Kidney capillary endothelial cell (primary cell): Measurements from ENCODE around the gene TRPT1.

ENCODE experiments used
- DNase-seq: peaks from one replicate; pipeline ENCODE4 v3.0.0-alpha.2; 2018; ENCODE audit warnings: low spot score

Gene TRPT1

GRCh38 chr11:64225608-64226506 is at the start of gene TRPT1, which contains the start of gene NUDT22:
TRPT1 (minus strand) TSS chr11:64226186; CDS start chr11:64225860, 326 bp downstream.
NUDT22 (plus strand) TSS chr11:64226274; CDS start chr11:64226653, 379 bp downstream.
- peak; percentile 78 for DNase-seq

GRCh38 chr11:64275031-64275800 is 49.2 kb upstream of the TRPT1 start:
- no peak for DNase-seq

DNA sequence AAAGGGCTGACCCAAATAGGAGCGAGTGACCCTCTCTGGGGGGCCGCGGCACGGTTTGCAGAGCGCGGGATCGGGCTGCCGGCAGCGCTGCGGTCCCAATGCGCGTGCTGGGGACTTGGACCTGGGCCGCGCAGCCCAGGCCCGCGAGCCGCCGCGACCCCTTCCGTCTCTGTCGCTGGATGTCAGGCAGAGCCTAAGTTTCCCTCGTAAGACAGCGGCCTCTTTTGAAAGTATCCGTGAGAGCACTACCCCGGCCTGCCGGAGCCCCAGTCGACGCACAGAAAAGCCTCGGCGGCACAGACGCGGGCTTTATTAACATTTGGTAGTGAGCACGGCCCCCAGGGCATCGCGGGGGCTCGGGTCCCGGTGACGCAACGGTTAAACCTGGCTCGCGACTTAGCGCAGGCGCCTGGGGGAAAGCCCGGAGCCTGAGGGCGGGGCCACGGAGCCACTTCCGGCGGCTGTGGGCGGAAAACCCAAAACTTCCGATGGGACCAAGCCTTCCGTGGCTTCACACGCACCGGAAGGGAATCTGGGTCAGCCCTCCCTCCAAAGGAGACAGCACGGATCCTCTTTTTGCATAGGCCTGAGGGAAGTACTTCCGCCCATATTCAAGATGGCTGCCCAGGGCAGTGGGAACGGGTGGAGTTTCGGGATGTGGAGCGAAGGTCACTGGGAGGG is 43.7 kb upstream of the TRPT1 start:
- peak; percentile 97 for DNase-seq

GRCh38 chr11:64268893-64269539 is 43.0 kb upstream of the TRPT1 start:
- peak; percentile 21 for DNase-seq

- peak; percentile 42 for DNase-seq
Observed at GRCh38 chr11:64268025-64268892, 42.3 kb upstream of the TRPT1 start.

- peak; percentile 30 for DNase-seq
Observed at GRCh38 chr11:64267207-64267945, 41.4 kb upstream of the TRPT1 start.

DNA sequence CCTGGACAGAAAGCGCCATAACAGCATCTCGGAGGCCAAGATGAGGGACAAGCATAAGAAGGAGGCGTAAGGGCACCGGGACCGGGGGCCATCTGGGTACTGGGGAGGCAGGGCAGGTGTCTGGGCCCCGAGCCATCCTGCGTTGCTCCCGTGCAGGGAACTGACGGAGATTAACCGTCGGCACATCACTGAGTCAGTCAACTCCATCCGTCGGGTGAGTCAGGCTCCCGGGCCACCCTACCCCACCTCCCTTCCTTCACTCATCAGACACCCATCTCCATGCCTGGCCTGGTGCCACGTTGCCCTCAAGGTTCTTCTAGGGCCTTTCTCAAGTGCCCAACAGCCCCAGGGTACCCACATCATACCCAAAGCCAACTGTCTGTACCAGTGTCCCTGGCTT is 40.4 kb upstream of the TRPT1 start:
- no peak for DNase-seq

DNA sequence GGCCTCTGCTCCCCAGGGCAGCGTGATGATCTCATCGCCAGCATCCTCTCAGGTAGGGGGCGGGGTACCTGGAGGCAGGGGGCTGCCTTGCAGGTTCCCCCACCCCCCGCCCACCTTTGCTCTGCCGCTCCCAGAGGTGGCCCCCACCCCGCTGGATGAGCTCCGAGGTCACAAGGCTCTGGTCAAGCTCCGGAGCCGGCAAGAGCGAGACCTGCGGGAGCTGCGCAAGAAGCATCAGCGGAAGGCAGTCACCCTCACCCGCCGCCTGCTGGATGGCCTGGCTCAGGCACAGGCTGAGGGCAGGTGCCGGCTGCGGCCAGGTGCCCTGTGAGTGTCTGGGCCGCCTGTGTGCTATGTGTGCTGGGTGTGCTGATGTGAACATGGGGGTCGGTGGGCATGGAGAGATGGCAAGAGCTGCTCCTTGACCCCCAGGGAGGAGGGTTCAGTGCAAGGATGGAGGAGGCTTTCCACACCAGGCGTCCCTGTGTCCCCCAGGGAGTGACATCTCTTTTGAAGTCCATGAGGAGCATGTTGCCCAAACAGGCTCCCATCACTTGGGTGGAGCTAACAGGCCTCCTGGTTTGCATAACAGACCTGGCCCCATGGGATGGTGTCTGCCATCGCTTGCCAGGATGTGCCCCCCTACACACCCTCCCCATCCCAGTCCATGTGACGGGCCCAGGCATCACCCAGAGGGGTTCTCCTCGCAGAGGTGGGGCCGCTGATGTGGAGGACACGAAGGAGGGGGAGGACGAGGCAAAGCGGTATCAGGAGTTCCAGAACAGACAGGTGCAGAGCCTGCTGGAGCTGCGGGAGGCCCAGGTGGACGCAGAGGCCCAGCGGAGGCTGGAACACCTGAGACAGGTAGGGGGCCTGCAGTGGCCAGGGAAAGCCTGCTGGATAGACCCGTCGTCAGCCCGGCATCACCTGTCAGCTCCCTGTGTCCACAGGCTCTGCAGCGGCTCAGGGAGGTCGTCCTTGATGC is 39.5 kb upstream of the TRPT1 start:
- DNase-seq, result no peak

GRCh38 chr11:64264371-64264852 is 38.4 kb upstream of the TRPT1 start:
- no peak for DNase-seq

DNA sequence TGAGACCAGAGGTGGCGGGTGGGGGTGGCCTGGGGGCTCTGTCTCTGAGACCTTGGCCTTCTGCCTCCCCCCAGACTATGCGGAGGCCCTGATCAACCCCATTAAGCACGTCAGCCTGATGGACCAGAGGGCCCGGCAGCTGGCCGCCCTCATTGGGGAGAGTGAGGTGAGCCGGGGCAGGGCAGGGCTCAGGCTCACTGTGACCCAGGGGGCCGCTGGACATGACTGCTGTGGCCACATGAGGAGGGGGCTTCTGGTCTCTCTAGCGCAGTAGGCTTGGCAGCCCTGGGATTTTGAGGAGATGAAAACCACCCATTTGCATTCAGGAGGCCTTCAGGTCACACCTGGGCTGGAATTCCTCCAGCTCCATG is 37.9 kb upstream of the TRPT1 start:
- no peak for DNase-seq

- DNase-seq, result peak; percentile 75
Observed at GRCh38 chr11:64263021-64263946, 37.3 kb upstream of the TRPT1 start.

- DNase-seq, result no peak
Observed at GRCh38 chr11:64262271-64263002, 36.5 kb upstream of the TRPT1 start.

DNA sequence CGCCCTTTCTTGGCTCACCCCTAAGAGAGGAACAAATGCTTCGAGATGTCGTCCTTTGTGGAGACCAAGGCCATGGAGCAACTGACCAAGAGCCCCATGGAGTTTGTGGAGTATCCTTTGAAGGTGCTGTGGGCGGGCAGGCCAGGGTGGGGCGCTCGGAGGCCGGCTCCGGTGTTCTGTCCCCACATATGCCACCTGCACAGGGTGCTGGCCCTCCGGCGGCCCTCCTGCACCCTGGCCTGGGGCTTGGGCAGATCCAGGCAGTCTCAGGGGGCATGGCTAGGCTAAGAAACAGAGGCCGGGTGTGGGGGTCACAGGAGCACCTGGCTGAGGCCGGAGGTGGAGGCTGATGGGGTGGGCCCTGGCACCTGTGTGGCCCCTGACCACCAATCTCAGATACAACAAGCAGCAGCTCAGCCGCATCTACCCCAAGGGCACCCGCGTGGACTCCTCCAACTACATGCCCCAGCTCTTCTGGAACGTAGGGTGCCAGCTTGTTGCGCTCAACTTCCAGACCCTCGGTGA is 35.6 kb upstream of the TRPT1 start:
- no peak for DNase-seq

- DNase-seq, result no peak
Observed at GRCh38 chr11:64260147-64260708, 34.2 kb upstream of the TRPT1 start.

DNA sequence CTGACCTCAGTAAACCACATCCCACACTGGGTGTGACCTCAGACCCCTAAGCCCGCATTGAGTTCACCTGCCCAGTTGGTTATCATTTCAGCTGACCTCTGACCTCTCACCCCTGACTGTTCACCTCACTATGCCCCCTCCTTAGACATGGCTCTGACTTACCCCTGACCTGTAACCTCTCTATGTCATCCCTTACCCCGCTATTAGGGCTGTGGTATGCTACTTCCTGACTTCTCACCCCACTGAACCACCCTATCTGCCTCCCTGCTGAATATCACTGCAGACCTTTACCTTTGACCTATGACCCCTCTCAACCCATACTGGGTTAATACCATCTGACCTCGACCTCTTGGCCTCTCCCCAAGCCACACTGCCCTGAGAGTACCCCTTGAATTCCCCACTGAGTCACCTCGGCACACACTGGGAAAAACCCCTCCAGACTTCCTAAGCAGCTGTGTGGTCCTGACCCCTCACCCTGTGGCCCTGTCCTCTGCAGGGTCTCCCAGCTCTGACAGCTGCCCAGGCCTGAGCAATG is 33.6 kb upstream of the TRPT1 start:
- DNase-seq, result no peak

DNA sequence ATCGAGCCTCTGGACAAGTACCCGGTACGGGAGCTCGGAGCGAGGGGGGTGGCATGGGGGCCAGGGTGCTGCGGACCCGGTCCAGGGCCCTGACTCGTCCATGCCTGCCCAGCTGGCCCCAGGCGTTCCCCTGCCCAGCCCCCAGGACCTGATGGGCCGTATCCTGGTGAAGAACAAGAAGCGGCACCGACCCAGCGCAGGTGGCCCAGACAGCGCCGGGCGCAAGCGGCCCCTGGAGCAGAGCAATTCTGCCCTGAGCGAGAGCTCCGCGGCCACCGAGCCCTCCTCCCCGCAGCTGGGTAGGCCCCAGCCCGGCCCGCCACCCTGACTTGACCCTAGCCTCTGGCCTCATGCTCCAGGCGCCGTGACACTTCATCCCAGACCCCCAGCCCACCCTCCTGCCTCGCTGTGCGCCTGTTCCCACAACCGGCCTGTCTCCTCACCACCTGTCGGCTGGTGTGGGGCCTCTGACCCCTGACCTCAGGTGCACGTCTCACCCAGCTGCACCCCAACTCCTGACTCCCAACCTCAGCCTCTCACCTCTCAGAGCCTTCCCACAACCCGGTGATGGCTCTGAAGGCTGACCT is 33.1 kb upstream of the TRPT1 start:
- DNase-seq, result no peak
